Epithelial cell of esophagus (primary cell): ENCODE data around the gene MKNK2.

ENCODE experiments used
- DNase-seq: peaks from one replicate; pipeline ENCODE4 v3.0.0; 2010; ENCODE audit warnings: low read depth
- H3K4me3 ChIP-seq: 2 replicates; pipeline ENCODE4 v1.5.1; 2011; ENCODE audit warnings: mild to moderate bottlenecking, low read length, control low read depth
- CTCF ChIP-seq: IDR thresholded peaks from 2 replicates; pipeline ENCODE4 v1.5.1; 2011; ENCODE audit warnings: low read depth, mild to moderate bottlenecking, low read length, control low read depth, inconsistent platforms; ENCODE audit not compliant: insufficient read depth; ENCODE audit errors: missing control alignments

The MKNK2 gene

GRCh38 chr19:2027361-2027760 is 23.7 kb downstream of the MKNK2 start:
- no peak for TF ChIP-seq CTCF
- DNase-seq, result peak; percentile 28

GRCh38 chr19:2026770-2027169 is 24.3 kb downstream of the MKNK2 start:
- no peak for TF ChIP-seq CTCF

More at GRCh38 chr19:2027361-2027760, 23.7 kb downstream of the MKNK2 start:
- H3K4me3 ChIP-seq, result no peak overlapping the region

GRCh38 chr19:2022289-2022688 is 28.8 kb downstream of the MKNK2 start:
- no peak for TF ChIP-seq CTCF
- H3K4me3 ChIP-seq, result no peak overlapping the region
- DNase-seq, result no peak

More at GRCh38 chr19:2026770-2027169, 24.3 kb downstream of the MKNK2 start:
- no peak overlapping the region for H3K4me3 ChIP-seq
- DNase-seq, result no peak

DNA sequence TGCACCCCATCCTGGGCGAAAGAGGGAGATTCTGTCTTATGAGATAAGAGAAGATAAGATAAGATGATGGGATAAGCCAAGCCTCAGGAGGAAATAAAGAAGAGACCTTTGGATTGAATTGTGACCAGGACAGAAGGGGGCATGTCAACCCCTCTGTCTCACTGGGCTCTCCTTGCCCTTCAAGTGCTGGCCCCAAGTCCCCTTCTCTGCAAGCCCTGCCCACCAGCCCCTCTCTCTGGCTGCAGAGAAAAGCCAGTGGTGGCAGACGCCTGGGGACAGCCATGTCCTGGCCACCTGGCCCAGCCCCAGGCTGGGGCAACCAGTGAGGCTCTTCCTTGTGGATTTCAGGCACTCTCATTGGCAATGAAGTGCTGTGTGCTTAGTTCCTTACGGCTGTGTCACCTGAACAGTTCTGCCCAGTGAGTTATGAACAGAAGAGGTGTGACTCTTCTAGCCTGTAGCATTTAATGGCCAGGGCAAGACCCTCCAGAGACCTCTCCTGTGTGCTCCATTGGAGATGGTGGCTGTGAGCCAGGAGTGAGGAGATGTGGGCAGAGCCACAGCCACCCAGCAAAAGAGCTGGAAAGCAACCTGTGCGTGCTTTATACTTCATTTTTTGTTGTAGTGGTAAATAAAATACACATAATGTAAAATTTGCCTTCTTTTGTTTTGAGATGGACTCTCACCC is 29.4 kb downstream of the MKNK2 start:
- TF ChIP-seq CTCF, result no peak
- DNase-seq, result no peak
- H3K4me3 ChIP-seq, result no peak overlapping the region

- TF ChIP-seq CTCF, result no peak
- no peak for DNase-seq
- H3K4me3 ChIP-seq, result no peak overlapping the region
Observed at GRCh38 chr19:2018752-2019151, 32.3 kb downstream of the MKNK2 start.

DNA sequence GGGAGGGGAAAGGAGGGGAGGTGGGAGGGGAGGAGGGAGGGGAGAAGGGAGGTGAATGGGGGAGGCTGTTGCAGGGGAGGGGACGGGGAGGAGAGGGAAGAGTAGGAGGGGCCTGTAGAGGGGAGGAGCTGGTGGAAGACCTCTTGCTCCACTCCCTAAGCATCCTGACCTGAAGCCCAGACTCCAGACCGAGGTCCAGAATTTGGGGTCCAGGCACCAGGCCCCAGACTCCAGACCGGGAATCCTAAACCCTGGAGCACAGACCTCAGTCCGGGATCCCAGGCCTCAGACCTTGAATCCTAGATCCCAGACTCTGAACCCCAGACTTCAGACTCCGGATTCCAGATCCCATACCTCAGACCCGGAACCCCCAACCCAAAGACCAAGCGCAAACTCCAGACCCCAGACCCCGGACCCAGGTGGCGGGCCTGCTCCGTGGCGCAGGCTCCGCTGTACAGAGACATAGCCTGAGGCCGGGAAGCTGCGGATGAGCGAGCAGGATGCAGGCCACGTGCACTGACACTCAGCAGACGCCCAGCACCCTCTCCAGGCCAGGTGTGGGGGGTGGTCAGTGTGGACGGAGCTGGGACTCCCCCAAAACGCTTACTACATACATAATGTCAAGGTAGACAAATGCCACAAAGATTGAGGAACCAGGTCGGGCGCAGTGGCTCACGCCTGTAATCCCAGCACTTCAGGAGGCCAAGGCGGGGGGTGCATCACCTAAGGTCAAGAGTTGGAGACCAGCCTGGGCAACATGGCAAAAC is 34.8 kb downstream of the MKNK2 start:
- H3K4me3 ChIP-seq, result peak overlapping the region; percentile 38
- DNase-seq, result peak; percentile 86
- no peak for TF ChIP-seq CTCF
